Body of pancreas (tissue), 4 donors: ENCODE results near the gene CAPZA2. TPM values are rescaled to one million over a fixed set of nuclear protein-coding genes. Genes with fewer than 3 reads are reported as not detected.

Experiments
- ATAC-seq: fragments of 150-250 bp; one replicate; pipeline ENCODE4 v1.9.1; 2016
- DNase-seq, 4 donors: peaks; one replicate each; pipeline ENCODE4 v3.0.0-alpha.2; 2019
- H3K27ac ChIP-seq, 4 donors: fragments of 200-600 bp; sonication (generic); 1 replicate in 3 of 4; 2 replicates in 1 of 4; pipeline versions ENCODE4 v1.5.1 to v1.6.1; 2016 to 2019; ENCODE audit warnings: mild to moderate bottlenecking in 1 of 4, mixed read lengths in 1 of 4, moderate library complexity in 1 of 4
- H3K27me3 ChIP-seq, 2 donors: fragments of 200-600 bp; sonication (generic); one replicate each; pipeline ENCODE4 v1.6.0; 2016; ENCODE audit warnings: mild to moderate bottlenecking in 1 of 2
- H3K36me3 ChIP-seq, 2 donors: fragments of 200-600 bp; sonication (generic); replicated peaks in 1 of 2; 2 replicates each; pipeline ENCODE4 v1.5.1; 2016; ENCODE audit warnings: low read depth in 2 of 2; ENCODE audit not compliant: insufficient read depth in 1 of 2
- H3K4me1 ChIP-seq: fragments of 200-600 bp; sonication (generic); one replicate; pipeline ENCODE4 v1.6.0; 2016
- H3K4me3 ChIP-seq, 2 donors: fragments of 200-600 bp; sonication (generic); 1 replicate in 1 of 2; 2 replicates in 1 of 2; pipeline ENCODE4 v1.5.1; 2016 to 2019
- H3K9me3 ChIP-seq, 3 donors: fragments of 200-600 bp; sonication (generic); 1 replicate in 2 of 3; 2 replicates in 1 of 3; pipeline ENCODE4 v1.5.1; 2016
- CTCF ChIP-seq, 7 experiments: fragments of 450-650 bp in 4 of 7; fragments of 200-600 bp in 3 of 7; sonication (generic) in 3 of 7; IDR thresholded peaks; one replicate each; pipeline ENCODE4 v1.5.1; 2016 to 2019; ENCODE audit warnings: antibody characterized with exemption in 7 of 7
- POLR2A ChIP-seq, 3 donors: fragments of 450-650 bp; IDR thresholded peaks; one replicate each; pipeline ENCODE4 v1.6.1; 2016; ENCODE audit warnings: antibody characterized with exemption in 3 of 3, mild to moderate bottlenecking in 2 of 3
- WGBS, 2 donors: methylation state at CpG; one replicate each; pipeline ENCODE4 v1.1.5; 2017; 5-methylcytosine and 5-hydroxymethylcytosine counted together
- intact Hi-C: fragments of 100-400 bp; cut with DNase I; formaldehyde crosslinking; loops from one replicate; pipeline ENCODE4 v1.15.1; 2023
- total RNA-seq, 2 donors: library from RNA; depleted of rRNA; stranded (reverse); fragments of >200 nt; gene quantifications; one replicate each; pipeline ENCODE4 v1.1.0, GENCODE V29; 2016

Gene CAPZA2
- total RNA-seq, 2 donors from 2014 or later: 53.1 to 53.4 TPM

GRCh38 chr7:116952635-116953371 lies 90.4 kb downstream of the CAPZA2 start:
- WGBS, 2 donors: 1 to 2% methylated on average over 25 of the region's 25 CpGs
- Histone ChIP-seq H3K9me3 (no peaks in the 10 kb centered on the region), H3K27ac (peak overlapping the region; percentile 96 to 100 (median 100)), H3K4me3 (peak overlapping the region; percentile 20 to 27), H3K36me3 (no peaks in the 10 kb centered on the region), H3K27me3 (no peaks in the 10 kb centered on the region), H3K4me1 (peaks cover 38% of the 10 kb centered on the region)
- DNase-seq (peak; percentile 75 to 85 (median 80)), ATAC-seq (no peak)
- intact Hi-C loops: no loop called here
- peak in 2 of 3 donors; percentile 7 to 26 for TF ChIP-seq POLR2A (IDR thresholded peaks at IDR 0.05)
- TF ChIP-seq CTCF (IDR thresholded peaks at IDR 0.05): no peak

- intact Hi-C loops: no loop called here
These were observed 91.1 kb downstream of the CAPZA2 start, which contains the start of gene ST7 for GRCh38 chr7:116953372-116953905. ST7 (plus strand) TSS chr7:116953501; CDS start chr7:116953541, 40 bp downstream.

DNA sequence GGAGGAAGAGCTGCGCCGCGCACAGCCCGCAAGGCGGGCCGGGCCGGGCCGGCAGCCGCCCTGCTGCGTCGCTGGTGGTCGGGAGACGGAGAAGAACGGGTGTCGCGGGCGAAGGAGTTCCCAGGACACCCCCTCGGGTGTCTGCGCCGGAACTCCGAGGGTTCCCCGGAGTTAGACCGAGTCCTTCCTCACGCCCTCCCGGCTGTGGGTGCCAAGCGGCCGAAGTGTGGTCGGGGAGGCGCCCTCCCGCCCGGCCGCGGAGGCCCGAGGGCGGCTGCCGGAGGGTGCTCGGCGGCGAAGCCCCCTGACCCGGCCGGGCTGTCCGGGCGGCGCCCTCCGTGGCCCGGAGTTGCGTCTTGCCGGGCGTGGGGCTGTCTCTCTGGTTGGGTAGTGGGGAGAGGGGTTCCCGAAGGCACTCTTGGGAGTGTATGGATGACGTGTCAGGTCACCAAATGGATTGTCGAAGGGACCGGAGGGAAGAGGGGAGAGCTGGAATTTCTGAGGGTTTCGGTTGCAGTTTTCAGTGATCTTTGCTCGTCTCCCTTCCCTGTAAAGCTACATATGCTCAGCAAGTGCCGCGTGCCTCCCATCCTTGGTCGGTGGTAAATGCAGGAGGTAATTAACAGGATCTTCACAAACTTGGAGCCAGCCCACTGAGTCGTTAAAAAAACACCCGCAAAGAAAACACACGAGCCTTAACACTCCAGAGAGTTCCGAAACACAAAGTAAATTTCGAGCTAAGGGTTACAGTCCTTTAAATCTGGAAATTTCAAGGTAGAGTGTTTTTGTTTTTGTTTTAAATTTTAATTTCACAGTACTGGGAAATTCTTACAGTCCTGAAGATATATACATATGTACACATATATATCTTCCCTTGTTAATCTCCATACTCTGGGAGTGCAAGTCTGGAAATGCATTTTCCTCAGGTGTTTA lies 91.8 kb downstream of the CAPZA2 start:
- TF ChIP-seq POLR2A (IDR thresholded peaks at IDR 0.05) (peak; percentile 76 to 82 (median 81)), CTCF (IDR thresholded peaks at IDR 0.05) (no peak)
- intact Hi-C loops: no loop called here
- WGBS, 2 donors: 0% methylated on average over 14 to 63 of the region's 63 CpGs
- Histone ChIP-seq H3K4me1 (peaks cover 42% of the 10 kb centered on the region), H3K4me3 (peak overlapping the region; percentile 63 to 78), H3K27me3 (no peaks in the 10 kb centered on the region), H3K27ac (peak overlapping the region; percentile 96 to 100 (median 100)), H3K36me3 (no peaks in the 10 kb centered on the region), H3K9me3 (no peaks in the 10 kb centered on the region)
- ATAC-seq (peak; percentile 81), DNase-seq (peak; percentile 70 to 86 (median 76))

More at GRCh38 chr7:116953372-116953905, 91.1 kb downstream of the CAPZA2 start, which contains the start of gene ST7:
- peak; percentile 82 for ATAC-seq
- WGBS, 2 donors: 0 to 1% methylated on average over 21 to 70 of the region's 77 CpGs
- H3K27ac ChIP-seq: peak within 1 kb of the TSS; percentile 96 to 100 (median 100)
- H3K4me3 ChIP-seq: peak within 1 kb of the TSS; percentile 63 to 78
- peaks cover 42% of the 10 kb centered on the region for H3K4me1 ChIP-seq
- DNase-seq: peak; percentile 65 to 75 (median 68)
- no peaks in the 10 kb centered on the region for H3K9me3 ChIP-seq
- TF ChIP-seq POLR2A (IDR thresholded peaks at IDR 0.05) (peak; percentile 44 to 84 (median 77)), CTCF (IDR thresholded peaks at IDR 0.05) (no peak)
- no peaks in the 10 kb centered on the region for H3K36me3 ChIP-seq
- H3K27me3 ChIP-seq: no peaks in the 10 kb centered on the region

DNA sequence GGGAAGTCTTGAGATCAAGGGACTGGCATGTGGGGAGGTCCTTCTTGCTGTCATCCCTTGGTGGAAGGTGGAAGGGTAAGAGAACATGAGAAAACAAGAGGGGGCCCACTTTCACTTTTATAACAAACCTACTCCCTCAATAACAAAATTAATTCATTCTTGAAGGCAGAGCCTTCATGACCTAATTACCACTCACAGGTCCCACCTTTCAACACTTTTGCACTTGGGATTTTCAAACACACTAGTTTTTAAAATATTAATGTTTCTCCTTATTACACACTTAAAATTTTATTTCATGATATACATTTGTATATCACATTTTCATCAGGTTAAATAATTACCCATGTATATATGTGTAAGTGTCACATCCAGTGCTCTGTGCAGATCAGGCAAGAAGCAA lies 93.0 kb downstream of the CAPZA2 start:
- intact Hi-C loops: no loop called here

More for the DNA sequence above, 93.0 kb downstream of the CAPZA2 start:
- ATAC-seq (no peak), DNase-seq (no peak)
- Histone ChIP-seq H3K4me3 (no peak overlapping the region), H3K9me3 (no peaks in the 10 kb centered on the region), H3K36me3 (no peaks in the 10 kb centered on the region), H3K27me3 (no peaks in the 10 kb centered on the region), H3K27ac (peak overlapping the region; percentile 59 to 100 (median 98)), H3K4me1 (peaks cover 42% of the 10 kb centered on the region)
- TF ChIP-seq CTCF (IDR thresholded peaks at IDR 0.05) (no peak), POLR2A (IDR thresholded peaks at IDR 0.05) (no peak)
